GM19395 (cell line): Measurements from ENCODE around the gene DUOXA1.
"Not testable (repeated sequence)": the region's sequence is repeated elsewhere in the genome, so short reads cannot be mapped to it uniquely, and the experiment has no call there.

ENCODE experiments used
- ATAC-seq: cut with Tn5 transposase; IDR thresholded peaks from one replicate; pipeline ENCODE4 v1.9.1; 2021; ENCODE audit warnings: mild to moderate bottlenecking, moderate library complexity; ENCODE audit not compliant: unreplicated experiment

Gene DUOXA1

DNA sequence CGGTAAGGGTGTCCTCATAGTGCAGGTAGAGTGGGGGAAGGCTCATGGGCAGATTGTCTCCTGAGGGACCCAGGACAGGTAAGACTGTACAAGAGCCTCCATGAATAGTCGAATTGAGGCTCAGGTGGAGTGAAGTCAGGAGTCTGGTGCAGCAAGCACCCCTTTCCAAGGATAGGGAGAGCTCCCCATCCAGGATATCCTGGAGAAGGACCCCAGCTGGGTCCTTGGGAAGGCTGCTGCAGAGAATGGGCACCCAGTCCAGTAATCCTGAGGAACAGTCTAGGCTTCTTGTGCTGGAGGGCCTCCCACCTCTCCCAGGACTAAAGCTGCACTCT, 15.0 kb downstream of the DUOXA1 start:
- no peak for ATAC-seq

DNA sequence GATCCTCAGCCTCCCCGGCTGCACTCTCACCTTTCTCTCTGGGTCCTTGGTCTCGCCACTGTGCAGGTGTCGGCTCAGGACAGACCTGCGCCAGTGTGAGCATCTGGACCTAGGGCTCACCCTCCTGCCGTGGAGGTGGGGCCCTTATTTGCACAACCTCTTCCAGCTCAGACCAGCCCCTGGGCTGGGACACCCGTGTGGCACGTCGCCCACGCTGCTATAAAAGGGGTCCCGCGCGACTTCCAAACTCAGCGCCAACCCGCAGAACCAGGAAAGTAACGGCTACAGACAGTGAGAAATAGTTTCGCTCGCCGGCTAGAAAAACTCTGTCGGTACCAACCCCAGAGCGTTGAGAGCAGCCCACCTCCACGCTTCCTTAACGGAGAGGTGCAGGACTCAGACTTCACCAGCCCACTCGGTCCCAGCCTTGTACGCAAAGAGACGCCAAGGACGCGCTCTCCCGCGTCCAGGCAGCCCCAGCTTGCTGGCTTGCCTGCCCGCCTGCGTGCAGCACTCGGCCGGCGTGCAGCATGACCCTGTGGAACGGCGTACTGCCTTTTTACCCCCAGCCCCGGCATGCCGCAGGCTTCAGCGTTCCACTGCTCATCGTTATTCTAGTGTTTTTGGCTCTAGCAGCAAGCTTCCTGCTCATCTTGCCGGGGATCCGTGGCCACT, 15.5 kb downstream of the DUOXA1 start, which contains the start of the genes DUOX2 and DUOXA2:
Gene DUOX2 (minus strand): TSS at position 97 of the 675 bp plus-strand sequence. CDS start 761 bp downstream, outside the sequence.
Gene DUOXA2 (plus strand): TSS at position 251 of the 675 bp plus-strand sequence. CDS start 280 bp downstream, at position 531.
- no peak for ATAC-seq

- no peak for ATAC-seq
These were observed 16.2 kb downstream of the DUOXA1 start for GRCh38 chr15:45113380-45113990.

DNA sequence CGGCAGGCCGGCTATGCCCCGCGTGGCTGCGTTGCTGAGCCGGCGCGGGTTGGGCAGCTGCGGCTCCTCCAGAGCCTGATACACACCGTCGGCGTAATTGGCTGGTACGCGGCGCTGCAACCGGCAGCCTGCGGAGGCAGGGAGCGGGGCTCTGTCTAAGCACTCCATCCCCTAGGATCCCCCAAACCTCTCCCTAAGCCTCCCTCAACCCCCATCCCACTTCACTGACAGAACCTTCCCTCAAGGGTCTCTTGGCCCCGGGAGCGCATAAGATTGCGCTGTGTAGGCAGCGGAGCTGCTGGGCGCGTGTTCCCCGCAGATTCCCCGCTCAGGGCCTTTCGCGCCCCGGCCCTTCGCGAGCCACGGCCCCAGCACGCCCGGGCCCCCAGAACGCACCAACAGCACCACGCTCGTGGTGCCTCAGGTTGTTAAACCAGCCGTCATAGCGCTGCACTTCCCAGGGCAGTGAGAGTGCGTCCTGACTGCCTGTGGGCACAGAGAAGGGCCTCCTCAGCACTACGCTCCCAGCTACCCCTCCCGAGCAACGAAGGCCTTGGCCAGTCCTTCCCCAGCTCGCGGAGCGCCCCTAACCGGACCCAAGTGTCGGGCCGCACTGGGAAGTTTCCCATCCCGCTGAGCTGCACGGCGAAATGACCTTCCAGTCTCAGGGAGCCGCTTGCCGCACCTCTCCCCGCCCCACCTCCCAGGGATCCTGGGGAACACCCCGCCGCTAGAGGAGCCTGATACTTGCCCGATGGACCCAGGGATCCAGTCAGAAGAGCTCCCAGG, 16.9 kb downstream of the DUOXA1 start:
- no peak for ATAC-seq

GRCh38 chr15:45112143-45112590, 17.5 kb downstream of the DUOXA1 start:
- no peak for ATAC-seq

GRCh38 chr15:45111390-45112142, 18.1 kb downstream of the DUOXA1 start:
- ATAC-seq = no peak

- ATAC-seq = no peak
These were observed 19.3 kb downstream of the DUOXA1 start for GRCh38 chr15:45110256-45110820.

DNA sequence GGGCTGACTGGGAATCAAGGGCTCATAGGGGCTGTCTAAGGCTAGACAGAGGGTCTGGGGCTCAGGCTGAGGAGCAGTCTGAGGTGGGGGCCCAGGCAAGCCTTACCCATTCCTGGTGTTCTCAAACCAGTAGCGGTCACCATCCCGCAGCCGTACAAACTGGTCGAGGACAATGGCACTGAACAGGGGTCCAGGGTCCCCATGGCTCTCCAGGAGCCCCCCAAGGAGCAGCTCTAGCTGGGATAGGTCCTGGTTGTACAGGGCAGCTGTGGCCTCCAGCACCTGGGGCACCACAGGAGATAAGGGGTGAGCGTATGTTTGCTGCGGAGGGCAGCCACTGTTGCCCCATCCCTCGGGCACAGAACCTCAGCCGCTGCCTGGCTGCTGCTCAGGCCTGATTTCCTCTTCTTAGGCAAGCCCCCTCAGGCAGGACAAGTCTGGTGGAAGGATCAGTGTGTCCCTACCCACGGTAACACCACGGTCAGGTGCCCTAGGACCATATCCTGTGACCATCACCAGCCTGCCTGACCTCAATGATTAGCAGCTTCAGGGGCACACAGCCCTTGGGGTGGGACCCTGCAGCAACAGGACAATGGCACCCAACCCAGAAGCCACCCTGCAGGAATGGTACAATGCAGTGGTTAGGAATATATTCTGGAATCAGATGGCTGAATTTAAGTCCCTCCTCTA, 21.6 kb downstream of the DUOXA1 start:
- no peak for ATAC-seq

- no peak for ATAC-seq
These were observed 23.5 kb downstream of the DUOXA1 start for GRCh38 chr15:45106002-45106790.

DNA sequence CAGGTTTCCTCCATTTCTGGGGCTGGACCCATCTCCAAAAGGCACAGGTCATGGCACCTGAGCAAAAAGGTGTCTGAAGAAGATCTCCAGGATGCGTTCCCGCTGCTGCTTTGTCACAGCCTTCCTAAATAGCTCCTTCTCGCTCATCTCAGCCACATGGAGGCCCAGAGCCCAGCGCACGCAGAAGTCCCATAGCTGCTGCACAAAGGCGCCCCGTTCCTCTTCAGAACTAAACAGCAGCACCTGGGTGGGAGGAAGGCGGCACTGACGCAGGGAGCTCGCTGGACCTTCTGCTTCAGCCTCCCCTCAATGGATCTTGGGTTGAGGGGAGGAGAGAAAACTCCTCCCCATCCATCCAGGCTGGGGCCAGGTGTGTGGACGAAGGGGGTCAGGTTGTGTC, 24.1 kb downstream of the DUOXA1 start:
- no peak for ATAC-seq

DNA sequence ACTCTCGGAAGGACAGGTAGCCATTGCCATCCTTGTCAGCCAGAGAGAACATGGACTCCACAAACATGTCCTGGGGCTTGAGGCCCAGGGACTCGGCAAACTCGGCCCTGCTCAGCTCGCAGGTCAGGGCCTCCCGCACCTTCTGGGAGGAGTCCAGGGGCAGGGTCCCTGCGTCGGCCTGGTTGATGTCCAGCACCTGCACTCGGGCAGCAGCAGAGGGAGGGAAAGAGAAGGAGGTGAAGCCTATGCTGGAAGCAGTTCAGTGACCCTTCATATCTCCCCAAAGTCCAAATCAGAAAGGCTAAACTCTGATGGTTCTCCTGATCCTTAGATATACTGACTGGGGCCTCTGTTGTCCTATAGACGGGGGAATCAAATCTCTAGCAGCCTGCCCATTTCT, 25.5 kb downstream of the DUOXA1 start:
- not testable (repeated sequence) for ATAC-seq

DNA sequence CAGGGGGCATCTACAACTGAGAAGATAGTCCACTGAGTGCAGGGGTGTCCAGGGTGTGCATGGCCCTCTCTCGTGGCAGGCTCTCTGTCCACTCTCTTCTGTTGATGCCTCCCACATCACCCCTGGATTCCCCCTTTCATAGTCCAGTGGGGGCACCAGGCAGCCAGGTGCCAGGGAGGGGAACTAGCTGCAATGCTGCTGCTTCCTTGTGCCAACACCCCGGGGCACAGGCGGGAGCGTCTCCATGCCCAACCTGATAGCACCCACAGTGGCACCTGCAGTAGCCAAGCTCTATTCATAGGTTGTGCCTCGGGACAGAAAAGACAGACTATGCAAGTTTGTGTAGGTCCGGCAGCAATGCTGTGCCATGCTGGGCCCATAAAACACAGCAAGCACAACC, 27.5 kb downstream of the DUOXA1 start:
- no peak for ATAC-seq

DNA sequence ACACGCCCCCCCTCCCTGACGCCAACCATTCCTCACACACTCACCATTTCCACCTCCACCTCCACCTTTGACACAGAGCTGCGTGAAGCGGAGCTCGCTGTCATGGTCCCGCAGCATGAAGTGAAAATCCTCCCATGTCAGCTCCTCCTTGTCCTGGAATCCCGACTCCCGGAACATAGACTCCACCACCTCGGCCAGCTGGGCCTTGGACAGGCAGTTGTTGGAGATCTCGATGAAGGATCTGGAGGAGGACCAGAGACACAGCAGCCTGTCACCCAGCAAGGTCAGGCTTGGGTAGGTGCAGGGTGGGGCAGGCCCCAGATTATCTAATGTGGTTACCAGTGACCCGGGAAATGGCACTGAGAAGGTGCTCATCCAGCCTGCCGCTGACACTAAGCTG, 27.9 kb downstream of the DUOXA1 start:
- ATAC-seq = no peak

- no peak for ATAC-seq
These were observed 28.6 kb downstream of the DUOXA1 start for GRCh38 chr15:45100884-45101625.

DNA sequence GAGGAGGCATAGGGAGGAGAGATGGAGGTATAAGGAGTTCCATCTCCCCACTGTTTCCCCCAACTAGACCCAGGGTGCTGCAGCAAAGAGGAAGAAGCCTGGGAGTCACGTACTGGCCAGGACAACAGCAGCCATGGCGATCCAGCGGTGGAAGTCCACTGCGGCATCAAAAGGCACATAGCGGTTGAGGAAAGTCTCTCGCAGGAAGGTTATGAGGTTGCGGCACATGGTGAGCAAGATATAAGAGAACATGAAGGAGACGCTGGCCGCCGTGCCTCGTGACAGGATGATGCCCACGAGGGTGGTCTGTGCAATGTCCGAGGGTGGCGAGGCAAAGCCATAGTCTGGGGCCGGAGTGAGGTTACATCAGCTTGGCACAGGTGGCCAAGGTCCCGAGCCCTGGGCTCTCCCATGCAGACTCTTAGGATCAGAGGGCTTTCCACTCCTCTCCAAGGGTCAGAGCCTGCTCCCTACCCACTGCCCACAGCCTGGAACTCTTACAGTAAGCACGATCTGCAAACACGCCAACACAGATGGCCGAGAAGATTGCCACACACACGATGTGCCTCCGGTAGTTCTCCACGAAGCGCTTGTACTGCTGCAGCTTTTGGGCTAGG, 30.0 kb downstream of the DUOXA1 start:
- ATAC-seq = no peak

- no peak for ATAC-seq
These were observed 32.2 kb downstream of the DUOXA1 start for GRCh38 chr15:45097466-45097865.

DNA sequence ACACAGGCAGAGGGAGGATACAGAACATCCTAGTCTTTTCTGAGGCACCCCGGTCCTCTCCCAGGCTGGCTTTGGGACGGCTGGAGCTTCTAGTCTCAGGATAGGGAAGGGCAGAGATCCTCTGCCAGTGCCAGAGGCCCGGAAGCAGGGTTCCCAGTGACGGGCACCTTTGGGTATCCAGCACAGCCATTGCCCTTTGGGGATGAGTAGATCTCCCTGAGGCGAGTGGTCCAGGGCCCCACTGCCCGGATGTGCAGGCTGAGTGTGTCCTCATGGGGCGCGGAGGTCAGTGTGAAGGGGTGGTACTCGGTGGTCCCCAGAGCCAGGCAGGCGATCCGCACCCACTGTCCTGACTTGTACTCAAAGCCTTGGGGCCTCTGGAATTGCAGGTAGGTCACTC, 34.0 kb downstream of the DUOXA1 start:
- no peak for ATAC-seq

- no peak for ATAC-seq
These were observed 35.3 kb downstream of the DUOXA1 start for GRCh38 chr15:45094358-45094730.
